ENCODE measurements around the gene NHLRC4.
A peak's percentile ranks its signal among the peaks of the same experiment; 100 is the strongest.
"Not testable (repeated sequence)": the region's sequence is repeated elsewhere in the genome, so short reads cannot be mapped to it uniquely, and the experiment has no call there.

NHLRC4 gene

GRCh38 chr16:596736-597060 is 29.9 kb downstream of the NHLRC4 start:
- DNase-seq (ENCODE audit: low read depth in 2 of 2, low spot score in 1 of 2), result no peak

GRCh38 chr16:597655-598054 is 30.9 kb downstream of the NHLRC4 start:
- DNase-seq (ENCODE audit: low read depth in 2 of 2, low spot score in 1 of 2), result not testable (repeated sequence)

- no peak for DNase-seq (ENCODE audit: low read depth in 2 of 2, low spot score in 1 of 2)
Measured at GRCh38 chr16:598823-599739, 32.3 kb downstream of the NHLRC4 start.

GRCh38 chr16:600781-601180 is 34.0 kb downstream of the NHLRC4 start:
- DNase-seq (ENCODE audit: low read depth in 2 of 2, low spot score in 1 of 2), result no peak

- DNase-seq (ENCODE audit: low read depth in 2 of 2, low spot score in 1 of 2), result no peak
Measured at GRCh38 chr16:603933-604332, 37.1 kb downstream of the NHLRC4 start.

GRCh38 chr16:606656-607307 is 40.0 kb downstream of the NHLRC4 start:
- DNase-seq (ENCODE audit: low read depth in 2 of 2, low spot score in 1 of 2), result no peak

GRCh38 chr16:608019-608418 is 41.2 kb downstream of the NHLRC4 start:
- no peak for DNase-seq (ENCODE audit: low read depth in 2 of 2, low spot score in 1 of 2)

- no peak for DNase-seq (ENCODE audit: low read depth in 2 of 2, low spot score in 1 of 2)
Measured at GRCh38 chr16:609316-609715, 42.5 kb downstream of the NHLRC4 start.

- DNase-seq (ENCODE audit: low read depth in 2 of 2, low spot score in 1 of 2), result no peak
Measured at GRCh38 chr16:609984-610383, 43.2 kb downstream of the NHLRC4 start.

GRCh38 chr16:610513-611381 is 43.9 kb downstream of the NHLRC4 start:
- DNase-seq (ENCODE audit: low read depth in 2 of 2, low spot score in 1 of 2), result peak in 1 of 2 donors; percentile 23

- DNase-seq (ENCODE audit: low read depth in 2 of 2, low spot score in 1 of 2), result no peak
Measured at GRCh38 chr16:615122-615521, 48.3 kb downstream of the NHLRC4 start.

- no peak for DNase-seq (ENCODE audit: low read depth in 2 of 2, low spot score in 1 of 2)
Measured at GRCh38 chr16:616733-617586, 50.2 kb downstream of the NHLRC4 start.

GRCh38 chr16:617855-618254 is 51.0 kb downstream of the NHLRC4 start:
- no peak for DNase-seq (ENCODE audit: low read depth in 2 of 2, low spot score in 1 of 2)

All from stimulated activated CD8-positive, alpha-beta memory T cell treated with anti-CD3 and anti-CD28 coated beads, Interleukin-4, amount 100 ng/mL, for 4 hours (primary cell).